NCI-H2171 treated with DMSO at 0.1 percent for 48 hours (cell line): ENCODE data around the gene ANKRD16.
"Not testable (repeated sequence)": the region's sequence is repeated elsewhere in the genome, so short reads cannot be mapped to it uniquely, and the experiment has no call there.

Experiments used
- DNase-seq: peaks from one replicate; lab custom pipeline; 2025; lab: John Stamatoyannopoulos, UW

Gene ANKRD16

DNA sequence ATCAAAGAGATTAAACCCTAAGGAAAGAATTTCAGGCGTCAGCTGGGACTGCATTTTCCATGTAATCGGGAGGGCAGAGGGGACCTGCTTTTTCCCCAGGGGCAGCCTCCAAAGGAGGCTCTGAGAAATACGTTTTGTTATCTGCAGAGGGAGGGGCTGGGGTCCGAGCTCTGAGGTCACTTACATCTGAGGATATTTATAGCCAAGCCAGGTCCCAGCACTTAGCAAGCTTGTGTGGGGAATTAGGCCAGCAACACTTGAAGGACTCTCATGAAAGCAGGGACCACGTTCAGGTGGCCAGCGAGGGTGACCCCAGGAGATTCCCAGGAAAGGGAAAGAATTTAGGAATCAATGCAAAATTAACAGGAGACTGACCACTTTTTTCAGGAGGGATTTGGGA is 55.9 kb downstream of the ANKRD16 start:
- DNase-seq: no peak

DNA sequence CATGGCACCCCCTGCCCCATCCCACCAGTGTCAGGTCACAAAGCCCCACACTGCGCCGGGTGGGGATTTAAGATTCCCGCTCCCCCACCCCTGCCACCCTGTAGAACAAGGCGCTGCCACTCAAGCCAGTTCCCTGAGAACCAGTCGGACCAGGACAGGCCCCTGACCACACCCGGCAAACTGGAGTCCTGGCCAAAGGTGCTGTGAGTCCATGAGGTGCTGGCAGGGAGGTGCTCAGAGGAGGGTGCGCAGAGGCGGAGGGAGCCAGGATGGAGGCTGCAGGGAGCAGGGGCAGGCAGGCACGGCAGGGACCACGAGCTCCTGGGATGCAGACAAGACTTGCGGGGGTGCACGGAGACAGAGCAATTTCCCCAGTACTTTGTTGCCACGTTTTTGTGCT is 56.7 kb downstream of the ANKRD16 start:
- DNase-seq: no peak

DNA sequence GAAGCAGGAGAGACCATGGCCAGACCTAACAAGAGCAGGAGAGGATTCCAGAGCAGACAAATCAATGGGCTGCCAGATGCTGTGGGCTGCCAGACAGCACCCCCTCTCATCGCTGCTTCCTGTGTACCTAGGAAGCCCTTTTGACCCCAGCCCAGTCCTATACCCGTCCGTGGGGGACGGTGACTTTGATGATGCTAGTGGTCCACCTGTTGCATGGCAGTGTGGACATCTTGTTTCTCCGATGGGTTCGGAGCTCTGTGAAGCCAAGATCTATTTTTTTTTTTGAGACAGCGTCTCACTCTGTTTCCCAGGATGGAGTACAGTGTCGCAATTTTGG is 58.3 kb downstream of the ANKRD16 start:
- DNase-seq: no peak

- no peak for DNase-seq
Observed at GRCh38 chr10:5830629-5831445, 58.9 kb downstream of the ANKRD16 start.

GRCh38 chr10:5829267-5829666 is 60.4 kb downstream of the ANKRD16 start:
- DNase-seq: no peak

DNA sequence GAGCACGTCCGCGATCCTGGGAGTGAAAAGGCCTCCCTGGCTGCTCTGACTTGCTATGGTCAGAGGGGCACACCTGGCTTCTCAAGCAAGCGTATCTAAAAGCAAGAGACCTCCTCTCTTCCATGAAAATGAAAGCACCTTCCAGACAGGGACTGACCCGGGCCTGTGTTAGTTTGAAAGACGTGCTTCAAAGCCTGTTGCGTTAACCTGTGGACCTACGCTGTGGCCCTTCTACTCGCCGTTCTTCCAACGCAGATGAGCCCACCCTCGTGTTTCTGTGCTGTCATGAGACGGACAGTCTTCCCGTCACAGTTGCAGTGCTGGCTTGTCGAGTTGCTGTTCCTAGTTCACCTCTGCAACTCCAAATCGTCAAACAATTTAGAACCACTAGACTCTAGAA is 61.0 kb downstream of the ANKRD16 start:
- no peak for DNase-seq

GRCh38 chr10:5827841-5828240 is 61.9 kb downstream of the ANKRD16 start:
- DNase-seq: no peak

GRCh38 chr10:5826511-5826910 is 63.2 kb downstream of the ANKRD16 start:
- DNase-seq: not testable (repeated sequence)

DNA sequence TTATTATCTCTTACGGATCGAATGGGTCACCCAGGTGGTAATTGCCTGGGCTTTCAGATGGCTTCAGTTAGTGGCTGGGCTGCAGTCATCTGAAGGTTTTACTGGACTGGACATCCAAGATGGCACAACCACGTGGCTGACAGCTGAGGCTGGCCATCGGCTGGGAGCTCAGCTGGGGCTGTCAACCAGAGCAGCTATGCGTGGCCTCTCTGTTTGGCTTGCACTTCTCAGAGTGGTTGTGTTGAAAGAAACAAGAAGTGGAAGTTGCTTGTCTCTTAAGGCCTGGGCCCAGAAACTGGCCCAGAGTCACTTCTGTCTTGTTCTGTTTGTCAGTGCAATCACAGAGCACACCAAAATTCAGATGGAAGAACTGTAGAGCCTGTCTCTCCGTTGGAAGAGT is 70.8 kb downstream of the ANKRD16 start:
- no peak for DNase-seq

- DNase-seq: no peak
Observed at GRCh38 chr10:5818048-5818331, 71.7 kb downstream of the ANKRD16 start.

DNA sequence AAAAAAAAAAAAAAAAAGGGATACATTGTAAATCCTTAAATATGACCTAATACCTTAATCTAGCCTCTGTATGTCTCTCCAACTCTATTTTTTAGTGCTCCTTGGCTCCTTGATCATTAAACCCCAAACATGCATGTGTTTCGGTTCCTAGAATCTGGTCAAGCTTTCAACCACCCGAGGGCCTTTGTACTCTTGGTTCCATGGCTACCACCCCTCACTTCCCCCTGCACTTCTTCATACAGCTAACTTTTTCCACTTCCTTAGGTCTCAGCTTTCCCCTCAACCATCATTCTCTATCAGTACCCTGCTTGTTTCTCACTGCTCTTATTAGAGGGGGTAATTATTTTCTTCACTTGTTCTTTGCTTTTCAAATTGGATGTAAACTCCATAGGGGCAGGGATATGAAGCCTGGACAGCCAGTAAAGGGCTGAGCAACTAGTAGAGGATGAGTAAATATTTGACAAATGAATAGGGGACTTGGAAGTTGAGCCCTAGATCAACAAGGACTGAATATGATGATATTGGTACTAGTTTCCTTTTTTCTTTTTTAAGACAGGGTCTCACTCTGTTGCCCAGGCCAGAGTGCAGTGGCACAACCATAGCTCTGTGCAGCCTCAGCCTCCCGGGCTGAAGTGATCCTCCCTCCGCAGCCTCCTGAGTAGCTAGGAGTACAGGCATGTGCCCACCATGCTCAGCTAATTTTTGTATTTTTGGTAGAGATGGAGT is 72.2 kb downstream of the ANKRD16 start:
- no peak for DNase-seq

DNA sequence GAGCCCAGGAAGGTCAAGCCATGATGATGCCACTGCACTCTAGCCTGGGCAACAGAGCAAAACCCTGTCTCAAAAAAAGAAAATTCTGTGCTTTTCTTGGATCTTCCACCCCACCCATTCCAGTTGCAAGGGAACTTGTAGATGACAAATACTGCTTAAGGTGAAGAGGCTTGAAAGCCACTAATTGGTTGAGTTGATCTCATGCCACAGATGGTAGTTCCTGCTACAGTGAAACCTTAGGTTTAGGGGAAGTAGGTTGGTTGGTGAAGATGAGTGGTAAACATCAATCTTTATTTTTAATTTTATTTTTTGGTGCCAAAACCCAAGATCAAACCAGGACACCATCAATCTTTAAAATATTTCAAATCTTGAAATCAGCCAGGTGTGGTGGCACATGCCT is 73.5 kb downstream of the ANKRD16 start:
- DNase-seq: no peak

- DNase-seq: no peak
Observed at GRCh38 chr10:5814110-5815107, 75.3 kb downstream of the ANKRD16 start.

GRCh38 chr10:5813341-5814109 is 76.2 kb downstream of the ANKRD16 start, which contains the start of gene GDI2:
GDI2 (minus strand) TSS chr10:5813434; CDS start chr10:5813258, 176 bp downstream.
- DNase-seq: peak; percentile 85

GRCh38 chr10:5813091-5813340 is 76.7 kb downstream of the ANKRD16 start:
- DNase-seq: no peak

GRCh38 chr10:5812283-5813090 is 77.2 kb downstream of the ANKRD16 start:
- peak; percentile 20 for DNase-seq
